A673 (cell line): ENCODE data around the gene PNPLA5. TPM values are rescaled to one million over a fixed set of nuclear protein-coding genes. Genes with fewer than 3 reads are reported as not detected.

Experiments
- BruUV-seq: library from RNA; stranded (reverse); fragments of 400-500 nt; replicated peaks from 2 replicates; lab custom pipeline; 2021; lab: Mats Ljungman, UMichigan
- CTCF ChIA-PET: fragments of 300-600 bp; sonication (Branson Sonifier 250); formaldehyde crosslinking; loops from one replicate; lab custom pipeline; 2022; ENCODE audit warnings: antibody characterized with exemption; lab: Charles Lee
- POLR2A ChIA-PET: fragments of 300-600 bp; sonication (Branson Sonifier 250); formaldehyde crosslinking; loops from one replicate; lab custom pipeline; 2022; ENCODE audit warnings: antibody characterized with exemption; ENCODE audit not compliant: low non-redundant PET; lab: Charles Lee
- DNase-seq: peaks from one replicate; pipeline ENCODE4 v3.0.0-alpha.2; 2015; ENCODE audit warnings: low spot score
- H3K27ac ChIP-seq: fragments of 200-600 bp; sonication (generic); 2 replicates; pipeline ENCODE4 v1.5.1; 2016; ENCODE audit warnings: mixed run types, low read depth, mild to moderate bottlenecking, mixed read lengths, antibody characterized with exemption, low read length; ENCODE audit not compliant: poor library complexity, severe bottlenecking
- H3K27me3 ChIP-seq: fragments of 200-600 bp; sonication (generic); replicated peaks from 2 replicates; pipeline ENCODE4 v1.6.1; 2017; ENCODE audit warnings: mixed run types, low read depth, mild to moderate bottlenecking, mixed read lengths, antibody characterized with exemption, low read length; ENCODE audit not compliant: insufficient read depth, poor library complexity
- H3K36me3 ChIP-seq: fragments of 200-600 bp; sonication (generic); 2 replicates; pipeline ENCODE4 v1.6.1; 2016; ENCODE audit warnings: mixed run types, mild to moderate bottlenecking, mixed read lengths, antibody characterized with exemption, low read length; ENCODE audit not compliant: insufficient read depth, poor library complexity, severe bottlenecking
- H3K4me1 ChIP-seq: fragments of 200-600 bp; sonication (generic); 2 replicates; pipeline ENCODE4 v1.6.1; 2017; ENCODE audit warnings: mixed run types, mild to moderate bottlenecking, mixed read lengths, antibody characterized with exemption, low read length; ENCODE audit not compliant: insufficient read depth, poor library complexity, severe bottlenecking
- H3K4me3 ChIP-seq: fragments of 200-600 bp; sonication (generic); 2 replicates; pipeline ENCODE4 v1.5.1; 2016; ENCODE audit warnings: low read depth, mixed run types, mild to moderate bottlenecking, mixed read lengths, low read length; ENCODE audit not compliant: poor library complexity, severe bottlenecking
- H3K9me3 ChIP-seq: fragments of 200-600 bp; sonication (generic); 2 replicates; pipeline ENCODE4 v1.6.1; 2016; ENCODE audit warnings: mixed run types, low read depth, mild to moderate bottlenecking, mixed read lengths, antibody characterized with exemption, low read length; ENCODE audit not compliant: poor library complexity, severe bottlenecking
- CTCF ChIP-seq: fragments of 300-800, 200-600 bp; sonication (generic); conservative IDR thresholded peaks from 2 replicates; pipeline ENCODE4 v1.5.1; 2017; ENCODE audit warnings: low read depth, mild to moderate bottlenecking, antibody characterized with exemption, low read length, moderate library complexity, mixed read lengths
- EZH2 ChIP-seq: fragments of 200-600 bp; sonication (generic); IDR thresholded peaks from 2 replicates; pipeline ENCODE4 v1.6.1; 2017; ENCODE audit warnings: borderline replicate concordance, low read depth, mild to moderate bottlenecking, mixed read lengths, antibody characterized with exemption, low read length; ENCODE audit not compliant: poor library complexity, severe bottlenecking
- intact Hi-C: fragments of 100-400 bp; cut with micrococcal nuclease; formaldehyde crosslinking; loops from one replicate; pipeline ENCODE4 v1.10.0; 2022; ENCODE audit not compliant: unreplicated experiment
- total RNA-seq: library from RNA; stranded (reverse); gene quantifications from 2 replicates; pipeline ENCODE4 v1.2.3, GENCODE V29; 2021

Gene PNPLA5
- total RNA-seq, 1 experiment from 2014 or later = not detected

- no peak for DNase-seq
- Histone ChIP-seq H3K4me1 (no peaks in the 10 kb centered on the region), H3K9me3 (no peaks in the 10 kb centered on the region), H3K27me3 (peaks cover 30% of the 10 kb centered on the region), H3K4me3 (no peak overlapping the region), H3K27ac (no peak overlapping the region), H3K36me3 (no peaks in the 10 kb centered on the region)
- TF ChIP-seq CTCF (no peak), EZH2 (no peak)
- POLR2A ChIA-PET = no interaction called here
- no TSS peak for BruUV-seq
- CTCF ChIA-PET = no interaction called here
- intact Hi-C loops = no loop called here
These were observed 44.2 kb downstream of the PNPLA5 start for GRCh38 chr22:43847376-43848289.

GRCh38 chr22:43846966-43847365 is 44.8 kb downstream of the PNPLA5 start:
- Histone ChIP-seq H3K36me3 (no peaks in the 10 kb centered on the region), H3K4me1 (no peaks in the 10 kb centered on the region), H3K4me3 (no peak overlapping the region), H3K9me3 (no peaks in the 10 kb centered on the region), H3K27me3 (peaks cover 28% of the 10 kb centered on the region), H3K27ac (no peak overlapping the region)
- CTCF ChIA-PET = no interaction called here
- no peak for TF ChIP-seq EZH2
- TF ChIP-seq CTCF = no peak
- POLR2A ChIA-PET = no interaction called here
- intact Hi-C loops = no loop called here
- no peak for DNase-seq
- BruUV-seq = no TSS peak

GRCh38 chr22:43845981-43846380 is 45.8 kb downstream of the PNPLA5 start:
- ChIA-PET POLR2A (no interaction called here), CTCF (no interaction called here)
- no peaks in the 10 kb centered on the region for H3K36me3 ChIP-seq
- TF ChIP-seq EZH2 (no peak), CTCF (no peak)
- no peak overlapping the region for H3K27ac ChIP-seq
- no peak for DNase-seq
- BruUV-seq = no TSS peak
- no peak overlapping the region for H3K4me3 ChIP-seq
- H3K9me3 ChIP-seq = no peaks in the 10 kb centered on the region
- H3K4me1 ChIP-seq = no peaks in the 10 kb centered on the region
- intact Hi-C loops = no loop called here
- peaks cover 19% of the 10 kb centered on the region for H3K27me3 ChIP-seq
